ENCODE measurements around the gene SH3TC2. TPM values are rescaled to one million over a fixed set of nuclear protein-coding genes. Genes with fewer than 3 reads are reported as not detected.

Gene SH3TC2
- polyA plus RNA-seq, 1 donor (not counting 4 experiments of a cell fraction or from before 2014, with no cell fraction given), result 19.0 TPM

DNA sequence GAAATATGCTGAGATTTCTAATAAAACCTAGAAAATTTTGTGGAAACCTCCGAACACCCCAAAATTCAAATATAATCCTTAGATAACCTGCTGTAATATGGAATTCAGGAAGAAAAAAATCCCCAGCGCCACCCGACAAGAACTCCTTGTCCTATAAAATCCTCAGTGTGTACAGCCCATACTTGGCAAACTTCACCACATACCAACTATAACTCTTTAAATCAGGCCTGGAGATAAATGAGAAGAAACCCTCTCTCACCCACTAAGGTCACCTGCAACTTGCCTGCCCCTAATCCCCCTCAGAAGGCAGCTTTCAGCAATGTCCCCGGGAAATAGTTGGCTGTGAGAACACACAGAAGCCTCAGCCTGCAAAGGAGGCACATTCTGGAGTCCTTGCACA lies 90.5 kb downstream of the SH3TC2 start:
- peak overlapping the region; percentile 45 for H2AFZ ChIP-seq (ENCODE audit: control insufficient read depth, low read length)
- dilution Hi-C loops (cut with MboI; ENCODE audit: extremely low pct_ligation_motif_present, low sequenced_read_pairs), result no loop called here
- H3K4me3 ChIP-seq (ENCODE audit: control insufficient read depth in 2 of 3, extremely low read depth in 1 of 3, insufficient read depth in 2 of 3, low read depth in 1 of 3, low read length in 3 of 3), result no peak overlapping the region
- peak overlapping the region; percentile 94 for H3K27ac ChIP-seq (ENCODE audit: control insufficient read depth, insufficient read depth, low read length)
- H3K79me2 ChIP-seq (ENCODE audit: control insufficient read depth, insufficient read depth, low read length), result no peaks in the 10 kb centered on the region
- DNase-seq (ENCODE audit: low read depth, low spot score), result no peak
- H3K36me3 ChIP-seq (ENCODE audit: control insufficient read depth in 2 of 2, extremely low read depth in 1 of 2, insufficient read depth in 2 of 2, low read length in 2 of 2), result no peaks in the 10 kb centered on the region
- no peaks in the 10 kb centered on the region for H3K9me3 ChIP-seq (ENCODE audit: control insufficient read depth, low read depth, low read length)
- no peaks in the 10 kb centered on the region for H3K9me1 ChIP-seq (ENCODE audit: control insufficient read depth, extremely low read depth, insufficient read depth, low read length)
- H3K9ac ChIP-seq (ENCODE audit: control insufficient read depth, extremely low read depth, insufficient read depth, low read length), result peak overlapping the region; percentile 54
- H3K4me2 ChIP-seq (ENCODE audit: control insufficient read depth, extremely low read depth, insufficient read depth, low read depth, low read length), result peak overlapping the region; percentile 42
- no peaks in the 10 kb centered on the region for H3K27me3 ChIP-seq (ENCODE audit: control insufficient read depth, extremely low read depth, insufficient read depth, low read length)
- TF ChIP-seq, protein P1, sequence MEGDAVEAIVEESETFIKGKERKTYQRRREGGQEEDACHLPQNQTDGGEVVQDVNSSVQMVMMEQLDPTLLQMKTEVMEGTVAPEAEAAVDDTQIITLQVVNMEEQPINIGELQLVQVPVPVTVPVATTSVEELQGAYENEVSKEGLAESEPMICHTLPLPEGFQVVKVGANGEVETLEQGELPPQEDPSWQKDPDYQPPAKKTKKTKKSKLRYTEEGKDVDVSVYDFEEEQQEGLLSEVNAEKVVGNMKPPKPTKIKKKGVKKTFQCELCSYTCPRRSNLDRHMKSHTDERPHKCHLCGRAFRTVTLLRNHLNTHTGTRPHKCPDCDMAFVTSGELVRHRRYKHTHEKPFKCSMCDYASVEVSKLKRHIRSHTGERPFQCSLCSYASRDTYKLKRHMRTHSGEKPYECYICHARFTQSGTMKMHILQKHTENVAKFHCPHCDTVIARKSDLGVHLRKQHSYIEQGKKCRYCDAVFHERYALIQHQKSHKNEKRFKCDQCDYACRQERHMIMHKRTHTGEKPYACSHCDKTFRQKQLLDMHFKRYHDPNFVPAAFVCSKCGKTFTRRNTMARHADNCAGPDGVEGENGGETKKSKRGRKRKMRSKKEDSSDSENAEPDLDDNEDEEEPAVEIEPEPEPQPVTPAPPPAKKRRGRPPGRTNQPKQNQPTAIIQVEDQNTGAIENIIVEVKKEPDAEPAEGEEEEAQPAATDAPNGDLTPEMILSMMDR (optimal IDR thresholded peaks at IDR 0.05 in 1 of 3, IDR thresholded peaks at IDR 0.05 in 1 of 3, conservative IDR thresholded peaks at IDR 0.05 in 1 of 3; ENCODE audit: extremely low read depth in 1 of 3, insufficient read depth in 2 of 3, low read length in 3 of 3), result no peak
- no peak for TF ChIP-seq EZH2 (IDR thresholded peaks at IDR 0.05; ENCODE audit: low read length)
- peaks cover 65% of the 10 kb centered on the region for H3K4me1 ChIP-seq (ENCODE audit: control insufficient read depth, extremely low read depth, insufficient read depth, low read length)
- no peaks in the 10 kb centered on the region for H4K20me1 ChIP-seq (ENCODE audit: control insufficient read depth, extremely low read depth, insufficient read depth, low read length)
- FAIRE-seq, result peak; percentile 32

DNA sequence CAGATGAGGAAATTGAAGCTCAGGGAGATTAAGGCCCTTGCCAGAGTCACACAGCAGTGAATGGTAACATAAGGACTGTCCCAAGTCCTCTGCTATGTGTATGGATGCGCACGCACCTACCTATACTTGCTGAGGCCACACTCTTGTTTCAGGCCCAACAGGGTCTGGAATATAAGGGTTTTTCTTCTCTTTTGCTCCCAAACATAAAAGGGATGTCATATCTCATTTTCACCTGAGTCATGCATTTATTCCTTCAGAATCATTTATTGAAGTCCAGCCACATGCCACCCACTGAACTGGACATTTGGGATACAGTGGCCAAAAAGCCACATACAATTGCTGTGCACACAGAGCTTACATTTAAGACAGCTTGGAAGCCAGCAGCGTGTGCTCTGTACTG lies 92.0 kb downstream of the SH3TC2 start:
- Histone ChIP-seq H3K9me3 (ENCODE audit: control insufficient read depth, low read depth, low read length) (no peaks in the 10 kb centered on the region), H3K4me2 (ENCODE audit: control insufficient read depth, extremely low read depth, insufficient read depth, low read depth, low read length) (no peak overlapping the region), H3K9me1 (ENCODE audit: control insufficient read depth, extremely low read depth, insufficient read depth, low read length) (no peaks in the 10 kb centered on the region), H3K4me3 (ENCODE audit: control insufficient read depth in 2 of 3, extremely low read depth in 1 of 3, insufficient read depth in 2 of 3, low read depth in 1 of 3, low read length in 3 of 3) (no peak overlapping the region), H3K27me3 (ENCODE audit: control insufficient read depth, extremely low read depth, insufficient read depth, low read length) (no peaks in the 10 kb centered on the region), H4K20me1 (ENCODE audit: control insufficient read depth, extremely low read depth, insufficient read depth, low read length) (no peaks in the 10 kb centered on the region), H3K4me1 (ENCODE audit: control insufficient read depth, extremely low read depth, insufficient read depth, low read length) (peaks cover 71% of the 10 kb centered on the region), H2AFZ (ENCODE audit: control insufficient read depth, low read length) (no peak overlapping the region), H3K36me3 (ENCODE audit: control insufficient read depth in 2 of 2, extremely low read depth in 1 of 2, insufficient read depth in 2 of 2, low read length in 2 of 2) (no peaks in the 10 kb centered on the region), H3K27ac (ENCODE audit: control insufficient read depth, insufficient read depth, low read length) (peak overlapping the region; percentile 7), H3K9ac (ENCODE audit: control insufficient read depth, extremely low read depth, insufficient read depth, low read length) (no peak overlapping the region), H3K79me2 (ENCODE audit: control insufficient read depth, insufficient read depth, low read length) (no peaks in the 10 kb centered on the region)
- no peak for TF ChIP-seq EZH2 (IDR thresholded peaks at IDR 0.05; ENCODE audit: low read length)
- TF ChIP-seq, protein P1 (optimal IDR thresholded peaks at IDR 0.05 in 1 of 3, IDR thresholded peaks at IDR 0.05 in 1 of 3, conservative IDR thresholded peaks at IDR 0.05 in 1 of 3; ENCODE audit: extremely low read depth in 1 of 3, insufficient read depth in 2 of 3, low read length in 3 of 3), result no peak
- dilution Hi-C loops (cut with MboI; ENCODE audit: extremely low pct_ligation_motif_present, low sequenced_read_pairs), result no loop called here
- peak; percentile 49 for FAIRE-seq
- no peak for DNase-seq (ENCODE audit: low read depth, low spot score)

Measured in keratinocyte (primary cell).